Erythroblast (primary cell): ENCODE measurements around the gene KCNQ2.

Experiments
- GATA1 ChIP-seq: IDR thresholded peaks from 2 replicates; pipeline ENCODE4 v1.6.1; 2011; ENCODE audit warnings: low read depth, mild to moderate bottlenecking, control low read depth, low read length, moderate library complexity
- POLR2A ChIP-seq: IDR thresholded peaks from 2 replicates; pipeline ENCODE4 v1.6.1; 2011; ENCODE audit warnings: mild to moderate bottlenecking, low read length

- TF ChIP-seq POLR2A, result no peak
- TF ChIP-seq GATA1, result no peak
These were observed 88.1 kb downstream of the KCNQ2 start for GRCh38 chr20:63384336-63384735.
